Keratinocyte (primary cell): Measurements from ENCODE around the gene WRNIP1. TPM values are rescaled to one million over a fixed set of nuclear protein-coding genes. Genes with fewer than 3 reads are reported as not detected.
A peak's percentile ranks its signal among the peaks of the same experiment; 100 is the strongest.

Experiments used
- DNase-seq: peaks from one replicate; pipeline ENCODE4 v3.0.0-alpha.2; 2011; ENCODE audit warnings: low read depth, missing footprints, low spot score
- FAIRE-seq: peaks from 2 replicates; lab custom pipeline; 2011; peaks lifted over from hg19 to GRCh38; lab: Jason Lieb, UNC
- H2AFZ ChIP-seq: 2 replicates; pipeline ENCODE4 v1.6.0; 2012; ENCODE audit warnings: low read length, control low read depth, inconsistent platforms; ENCODE audit not compliant: control insufficient read depth
- H3K27ac ChIP-seq: 2 replicates; pipeline ENCODE4 v1.5.1; 2011; ENCODE audit warnings: low read length; ENCODE audit not compliant: control insufficient read depth, insufficient read depth
- H3K27me3 ChIP-seq: 3 replicates; pipeline ENCODE4 v1.6.0; 2011; ENCODE audit warnings: low read length; ENCODE audit not compliant: control insufficient read depth, insufficient read depth; ENCODE audit errors: extremely low read depth
- H3K36me3 ChIP-seq, 2 experiments: 2 replicates in 1 of 2; 3 replicates in 1 of 2; pipeline ENCODE4 v1.5.1; 2011; ENCODE audit warnings: low read length in 2 of 2, mild to moderate bottlenecking in 1 of 2; ENCODE audit not compliant: control insufficient read depth in 2 of 2, insufficient read depth in 2 of 2; ENCODE audit errors: extremely low read depth in 1 of 2
- H3K4me1 ChIP-seq: 3 replicates; pipeline ENCODE4 v1.5.1; 2011; ENCODE audit warnings: low read length; ENCODE audit not compliant: control insufficient read depth, insufficient read depth; ENCODE audit errors: extremely low read depth
- H3K4me2 ChIP-seq: 3 replicates; pipeline ENCODE4 v1.6.0; 2011; ENCODE audit warnings: low read depth, low read length; ENCODE audit not compliant: control insufficient read depth, insufficient read depth; ENCODE audit errors: extremely low read depth
- H3K4me3 ChIP-seq, 3 experiments: fragments of 200-600 bp in 1 of 3; sonication (generic) in 1 of 3; 2 replicates in 2 of 3; 3 replicates in 1 of 3; pipeline ENCODE4 v1.5.1; 2011 to 2016; ENCODE audit warnings: low read length in 3 of 3, mild to moderate bottlenecking in 3 of 3, control low read depth in 2 of 3, inconsistent platforms in 1 of 3, low read depth in 1 of 3, mixed read lengths in 1 of 3, mixed run types in 1 of 3, moderate library complexity in 1 of 3; ENCODE audit not compliant: control insufficient read depth in 2 of 3, insufficient read depth in 2 of 3; ENCODE audit errors: extremely low read depth in 1 of 3
- H3K79me2 ChIP-seq: 2 replicates; pipeline ENCODE4 v1.6.0; 2012; ENCODE audit warnings: low read length; ENCODE audit not compliant: control insufficient read depth, insufficient read depth
- H3K9ac ChIP-seq: 3 replicates; pipeline ENCODE4 v1.6.0; 2011; ENCODE audit warnings: low read length; ENCODE audit not compliant: control insufficient read depth, insufficient read depth; ENCODE audit errors: extremely low read depth
- H3K9me1 ChIP-seq: 3 replicates; pipeline ENCODE4 v1.6.0; 2011; ENCODE audit warnings: low read length; ENCODE audit not compliant: control insufficient read depth, insufficient read depth; ENCODE audit errors: extremely low read depth
- H3K9me3 ChIP-seq: 2 replicates; pipeline ENCODE4 v1.5.1; 2012; ENCODE audit warnings: low read depth, low read length; ENCODE audit not compliant: control insufficient read depth
- H4K20me1 ChIP-seq: 3 replicates; pipeline ENCODE4 v1.6.0; 2011; ENCODE audit warnings: low read length; ENCODE audit not compliant: control insufficient read depth, insufficient read depth; ENCODE audit errors: extremely low read depth
- EZH2 ChIP-seq: IDR thresholded peaks from one replicate; pipeline ENCODE4 v1.6.1; 2012; ENCODE audit warnings: inconsistent platforms, mild to moderate bottlenecking, low read length, moderate library complexity
- dilution Hi-C: fragments of 300-500 bp; cut with MboI; formaldehyde crosslinking; loops from one replicate; pipeline ENCODE4 v1.7.0; 2020; ENCODE audit warnings: low sequenced_read_pairs; ENCODE audit not compliant: extremely low pct_ligation_motif_present
- polyA plus RNA-seq, 5 experiments: library from polyadenylated mRNA; depleted of rRNA in 3 of 5; stranded (reverse) in 3 of 5; stranded (forward) in 1 of 5; unstranded in 1 of 5; fragments of >200 nt; gene quantifications; 1 replicate in 1 of 5; 2 replicates in 3 of 5; 3 replicates in 1 of 5; pipeline versions ENCODE4 v1.2.1 to v1.2.3, GENCODE V29; 2011 to 2012; ENCODE audit warnings: missing spikeins in 2 of 5, low read depth in 1 of 5, low replicate concordance in 1 of 5
- TF ChIP-seq, protein P1 (sequence below), 3 experiments: IDR thresholded peaks in 1 of 3; conservative IDR thresholded peaks in 1 of 3; optimal IDR thresholded peaks in 1 of 3; 2 replicates in 2 of 3; 3 replicates in 1 of 3; pipeline versions ENCODE3 to v1.5.1; 2011; ENCODE audit warnings: low read length in 3 of 3, mild to moderate bottlenecking in 3 of 3, moderate library complexity in 2 of 3, control low read depth in 1 of 3, inconsistent platforms in 1 of 3; ENCODE audit not compliant: insufficient read depth in 2 of 3; ENCODE audit errors: extremely low read depth in 1 of 3

WRNIP1 gene
- polyA plus RNA-seq, 1 donor (not counting 4 experiments of a cell fraction or from before 2014, with no cell fraction given), result 52.3 TPM

DNA sequence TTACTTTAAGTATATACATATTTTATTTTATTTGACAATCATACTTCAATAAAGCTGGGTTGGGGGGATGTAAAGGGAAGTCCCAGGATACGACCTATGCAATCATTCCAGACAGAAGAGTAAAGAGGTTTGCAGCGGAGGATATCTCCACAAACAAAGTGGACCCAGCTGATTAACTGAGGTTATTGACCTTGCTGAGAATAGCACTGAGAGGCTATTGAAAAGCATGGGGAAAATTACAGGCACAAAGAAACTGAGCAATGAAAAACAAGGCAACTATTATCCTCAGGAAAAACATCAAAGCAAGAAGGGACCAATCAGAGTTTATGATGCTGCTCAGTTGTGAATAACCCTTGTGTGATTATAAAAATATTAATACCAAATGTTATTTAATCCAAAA lies 43.8 kb downstream of the WRNIP1 start:
- Histone ChIP-seq H3K79me2 (no peaks in the 10 kb centered on the region), H3K4me1 (peaks cover 34% of the 10 kb centered on the region), H3K27ac (peak overlapping the region; percentile 98), H3K9me1 (no peaks in the 10 kb centered on the region), H3K27me3 (no peaks in the 10 kb centered on the region), H3K9me3 (no peaks in the 10 kb centered on the region), H4K20me1 (no peaks in the 10 kb centered on the region), H3K4me3 (no peak overlapping the region), H3K4me2 (no peak overlapping the region), H3K36me3 (no peaks in the 10 kb centered on the region), H2AFZ (no peak overlapping the region), H3K9ac (peak overlapping the region; percentile 81)
- TF ChIP-seq, protein P1, sequence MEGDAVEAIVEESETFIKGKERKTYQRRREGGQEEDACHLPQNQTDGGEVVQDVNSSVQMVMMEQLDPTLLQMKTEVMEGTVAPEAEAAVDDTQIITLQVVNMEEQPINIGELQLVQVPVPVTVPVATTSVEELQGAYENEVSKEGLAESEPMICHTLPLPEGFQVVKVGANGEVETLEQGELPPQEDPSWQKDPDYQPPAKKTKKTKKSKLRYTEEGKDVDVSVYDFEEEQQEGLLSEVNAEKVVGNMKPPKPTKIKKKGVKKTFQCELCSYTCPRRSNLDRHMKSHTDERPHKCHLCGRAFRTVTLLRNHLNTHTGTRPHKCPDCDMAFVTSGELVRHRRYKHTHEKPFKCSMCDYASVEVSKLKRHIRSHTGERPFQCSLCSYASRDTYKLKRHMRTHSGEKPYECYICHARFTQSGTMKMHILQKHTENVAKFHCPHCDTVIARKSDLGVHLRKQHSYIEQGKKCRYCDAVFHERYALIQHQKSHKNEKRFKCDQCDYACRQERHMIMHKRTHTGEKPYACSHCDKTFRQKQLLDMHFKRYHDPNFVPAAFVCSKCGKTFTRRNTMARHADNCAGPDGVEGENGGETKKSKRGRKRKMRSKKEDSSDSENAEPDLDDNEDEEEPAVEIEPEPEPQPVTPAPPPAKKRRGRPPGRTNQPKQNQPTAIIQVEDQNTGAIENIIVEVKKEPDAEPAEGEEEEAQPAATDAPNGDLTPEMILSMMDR (optimal IDR thresholded peaks at IDR 0.05 in 1 of 3, IDR thresholded peaks at IDR 0.05 in 1 of 3, conservative IDR thresholded peaks at IDR 0.05 in 1 of 3; ENCODE audit: extremely low read depth in 1 of 3, insufficient read depth in 2 of 3, low read length in 3 of 3), result no peak
- no peak for TF ChIP-seq EZH2
- no peak for FAIRE-seq
- dilution Hi-C loops, result no loop called here
- no peak for DNase-seq

DNA sequence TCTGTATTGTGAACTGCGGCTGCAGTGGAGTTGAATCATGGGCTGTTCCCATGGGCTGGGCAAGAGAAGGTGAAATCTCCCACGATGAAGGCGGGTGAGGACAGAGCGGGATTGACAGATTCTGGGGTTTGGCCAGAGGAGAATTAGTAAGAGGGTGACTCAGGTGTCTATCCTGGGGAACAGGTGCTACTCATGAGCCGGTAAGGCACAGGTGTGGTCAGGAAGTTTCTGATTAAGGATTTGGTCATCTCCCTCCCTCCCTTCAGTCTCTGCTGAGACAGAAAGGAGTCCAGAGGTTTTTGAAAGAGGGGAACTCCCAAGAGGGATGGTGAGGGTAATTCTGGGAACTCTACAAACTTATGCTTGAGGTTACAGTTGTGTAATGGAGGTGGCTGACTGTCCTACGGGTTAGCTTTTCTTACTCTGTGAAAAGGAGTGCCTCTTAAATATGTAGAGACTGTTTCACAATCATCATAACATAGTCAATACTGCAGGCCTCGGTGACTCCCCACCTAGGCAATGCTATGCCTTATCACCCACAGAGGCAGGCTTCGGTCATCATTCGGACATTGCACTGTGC lies 45.0 kb downstream of the WRNIP1 start:
- H3K9me1 ChIP-seq, result no peaks in the 10 kb centered on the region
- H3K4me3 ChIP-seq, result no peak overlapping the region
- FAIRE-seq (peak; percentile 98), DNase-seq (peak; percentile 99)
- no peaks in the 10 kb centered on the region for H4K20me1 ChIP-seq
- H3K79me2 ChIP-seq, result no peaks in the 10 kb centered on the region
- peak overlapping the region; percentile 98 for H3K27ac ChIP-seq
- H3K27me3 ChIP-seq, result no peaks in the 10 kb centered on the region
- H3K4me1 ChIP-seq, result peaks cover 34% of the 10 kb centered on the region
- H3K9ac ChIP-seq, result peak overlapping the region; percentile 81
- dilution Hi-C loops, result no loop called here
- TF ChIP-seq, protein P1 (optimal IDR thresholded peaks at IDR 0.05 in 1 of 3, IDR thresholded peaks at IDR 0.05 in 1 of 3, conservative IDR thresholded peaks at IDR 0.05 in 1 of 3; ENCODE audit: extremely low read depth in 1 of 3, insufficient read depth in 2 of 3, low read length in 3 of 3), result no peak
- TF ChIP-seq EZH2, result no peak
- no peaks in the 10 kb centered on the region for H3K36me3 ChIP-seq
- H2AFZ ChIP-seq, result no peak overlapping the region
- peak overlapping the region; percentile 75 for H3K4me2 ChIP-seq
- H3K9me3 ChIP-seq, result no peaks in the 10 kb centered on the region
